Tibial nerve (tissue), 3 donors: ENCODE measurements around the gene KIZ.

ENCODE experiments used
- CTCF ChIP-seq, 5 experiments: fragments of 200-600 bp in 3 of 5; fragments of 450-650 bp in 2 of 5; sonication (generic) in 3 of 5; IDR thresholded peaks; one replicate each; pipeline ENCODE4 v1.5.1; 2016 to 2019; ENCODE audit warnings: antibody characterized with exemption in 5 of 5, mild to moderate bottlenecking in 3 of 5, moderate library complexity in 2 of 5
- POLR2A ChIP-seq, 2 donors: fragments of 450-650 bp; IDR thresholded peaks; one replicate each; pipeline ENCODE4 v1.6.1; 2017; ENCODE audit warnings: antibody characterized with exemption in 2 of 2, mild to moderate bottlenecking in 2 of 2, moderate library complexity in 2 of 2

GRCh38 chr20:21092806-21093205, 33.1 kb upstream of the KIZ start:
- no peak for TF ChIP-seq POLR2A (IDR thresholded peaks at IDR 0.05)
- no peak for TF ChIP-seq CTCF (IDR thresholded peaks at IDR 0.05)
